H9 (cell line): ENCODE measurements around the gene AFAP1L1. TPM values are rescaled to one million over a fixed set of nuclear protein-coding genes. Genes with fewer than 3 reads are reported as not detected.

Source experiments
- DNase-seq: peaks from one replicate; pipeline ENCODE4 v3.0.0-alpha.2; 2017
- H2AFZ ChIP-seq: one replicate; pipeline ENCODE4 v1.6.1; 2013; ENCODE audit warnings: mild to moderate bottlenecking, low read length, control low read depth, moderate library complexity
- H2AK5ac ChIP-seq: 2 replicates; pipeline ENCODE4 v1.6.1; 2013; ENCODE audit warnings: low read length, control low read depth, mixed read lengths; ENCODE audit not compliant: insufficient read length
- H2BK120ac ChIP-seq: one replicate; pipeline ENCODE4 v1.6.1; 2013; ENCODE audit warnings: low read depth, mild to moderate bottlenecking, low read length, control low read depth, inconsistent platforms; ENCODE audit not compliant: poor library complexity, severe bottlenecking
- H2BK12ac ChIP-seq: 2 replicates; pipeline ENCODE4 v1.6.1; 2013; ENCODE audit warnings: low read length, control low read depth, mixed read lengths, low read depth; ENCODE audit not compliant: insufficient read length
- H2BK15ac ChIP-seq: 2 replicates; pipeline ENCODE4 v1.6.1; 2013; ENCODE audit warnings: low read depth, low read length, control low read depth
- H2BK20ac ChIP-seq: one replicate; pipeline ENCODE4 v1.6.1; 2013; ENCODE audit warnings: low read depth, mild to moderate bottlenecking, low read length, control low read depth, inconsistent platforms; ENCODE audit not compliant: poor library complexity, severe bottlenecking
- H2BK5ac ChIP-seq: 2 replicates; pipeline ENCODE4 v1.6.1; 2013; ENCODE audit warnings: low read length, control low read depth, mixed read lengths; ENCODE audit not compliant: insufficient read length
- H3K14ac ChIP-seq: 2 replicates; pipeline ENCODE4 v1.6.1; 2013; ENCODE audit warnings: low read length, control low read depth; ENCODE audit not compliant: insufficient read depth
- H3K18ac ChIP-seq: 2 replicates; pipeline ENCODE4 v1.6.1; 2013; ENCODE audit warnings: low read depth, mild to moderate bottlenecking, mixed read lengths, low read length, control low read depth; ENCODE audit not compliant: insufficient read length
- H3K23ac ChIP-seq: 2 replicates; pipeline ENCODE4 v1.6.1; 2013; ENCODE audit warnings: low read length, control low read depth, mixed read lengths, low read depth; ENCODE audit not compliant: insufficient read length
- H3K23me2 ChIP-seq: 2 replicates; pipeline ENCODE4 v1.6.1; 2013; ENCODE audit warnings: low read depth, mild to moderate bottlenecking, mixed read lengths, low read length, control low read depth; ENCODE audit not compliant: insufficient read length, poor library complexity, severe bottlenecking
- H3K27ac ChIP-seq: 2 replicates; pipeline ENCODE4 v1.5.1; 2013; ENCODE audit warnings: low read length, control low read depth, mixed read lengths, low read depth; ENCODE audit not compliant: insufficient read length
- H3K27me3 ChIP-seq: 2 replicates; pipeline ENCODE4 v1.6.1; 2013; ENCODE audit warnings: low read length, control low read depth, inconsistent platforms; ENCODE audit not compliant: insufficient read depth
- H3K4ac ChIP-seq: 2 replicates; pipeline ENCODE4 v1.6.1; 2013; ENCODE audit warnings: low read depth, mild to moderate bottlenecking, control low read depth, inconsistent platforms, low read length, moderate library complexity
- H3K4me1 ChIP-seq: 2 replicates; pipeline ENCODE4 v1.6.1; 2013; ENCODE audit warnings: low read length, control low read depth, inconsistent platforms; ENCODE audit not compliant: insufficient read depth
- H3K4me2 ChIP-seq: 2 replicates; pipeline ENCODE4 v1.6.1; 2013; ENCODE audit warnings: low read length, control low read depth, mixed read lengths; ENCODE audit not compliant: insufficient read length, insufficient read depth
- H3K56ac ChIP-seq: 2 replicates; pipeline ENCODE4 v1.6.1; 2013; ENCODE audit warnings: low read depth, mild to moderate bottlenecking, mixed read lengths, low read length, control low read depth; ENCODE audit not compliant: insufficient read length
- H3K79me1 ChIP-seq: 2 replicates; pipeline ENCODE4 v1.6.1; 2013; ENCODE audit warnings: low read depth, mild to moderate bottlenecking, moderate library complexity, low read length, control low read depth, inconsistent platforms; ENCODE audit not compliant: insufficient read depth, poor library complexity, severe bottlenecking
- H3K79me2 ChIP-seq: 2 replicates; pipeline ENCODE4 v1.6.1; 2013; ENCODE audit warnings: low read length, control low read depth, inconsistent platforms; ENCODE audit not compliant: insufficient read depth
- H3K9ac ChIP-seq: 2 replicates; pipeline ENCODE4 v1.6.1; 2013; ENCODE audit warnings: low read length, control low read depth, mixed read lengths; ENCODE audit not compliant: insufficient read length; ENCODE audit errors: extremely low read depth
- H3K9me3 ChIP-seq: one replicate; pipeline ENCODE4 v1.6.1; 2013; ENCODE audit warnings: low read depth, low read length, inconsistent platforms; ENCODE audit not compliant: control insufficient read depth
- H3T11ph ChIP-seq: one replicate; pipeline ENCODE4 v1.6.1; 2013; ENCODE audit warnings: mild to moderate bottlenecking, low read length, control low read depth, inconsistent platforms
- H4K20me1 ChIP-seq: one replicate; pipeline ENCODE4 v1.6.1; 2013; ENCODE audit not compliant: control insufficient read depth, insufficient read length, insufficient read depth
- H4K5ac ChIP-seq: 2 replicates; pipeline ENCODE4 v1.6.1; 2013; ENCODE audit warnings: low read depth, mild to moderate bottlenecking, mixed read lengths, low read length, control low read depth; ENCODE audit not compliant: insufficient read length
- H4K8ac ChIP-seq: replicated peaks from 2 replicates; pipeline ENCODE4 v1.6.1; 2013; ENCODE audit warnings: low read length, control low read depth, mixed read lengths, low read depth; ENCODE audit not compliant: insufficient read length
- H4K91ac ChIP-seq: 2 replicates; pipeline ENCODE4 v1.6.1; 2013; ENCODE audit warnings: low read depth, mild to moderate bottlenecking, moderate library complexity, mixed read lengths, low read length, control low read depth; ENCODE audit not compliant: insufficient read length
- H3K27ac Mint-ChIP-seq, 3 experiments: 2 replicates in 2 of 3; 3 replicates in 1 of 3; pipeline ENCODE4 v1.8.0; 2020 to 2021; ENCODE audit warnings: mixed read lengths in 3 of 3, mild to moderate bottlenecking in 1 of 3, moderate library complexity in 1 of 3
- H3K27me3 Mint-ChIP-seq: 2 replicates; pipeline ENCODE4 v1.8.0; 2021; ENCODE audit warnings: low read depth, mild to moderate bottlenecking, moderate library complexity, mixed read lengths
- H3K36me3 Mint-ChIP-seq, 3 experiments: 2 replicates in 2 of 3; 3 replicates in 1 of 3; pipeline ENCODE4 v1.8.0; 2020 to 2021; ENCODE audit warnings: low read depth in 3 of 3, mixed read lengths in 3 of 3; ENCODE audit not compliant: insufficient read depth in 1 of 3
- H3K4me1 Mint-ChIP-seq, 2 experiments: 2 replicates each; pipeline ENCODE4 v1.8.0; 2020; ENCODE audit warnings: mixed read lengths in 2 of 2
- H3K4me3 Mint-ChIP-seq, 2 experiments: 2 replicates in 1 of 2; 3 replicates in 1 of 2; pipeline ENCODE4 v1.8.0; 2020 to 2021; ENCODE audit warnings: mild to moderate bottlenecking in 2 of 2, mixed read lengths in 2 of 2, moderate library complexity in 1 of 2
- H3K9me3 Mint-ChIP-seq, 2 experiments: 2 replicates in 1 of 2; 3 replicates in 1 of 2; pipeline ENCODE4 v1.8.0; 2020; ENCODE audit warnings: mild to moderate bottlenecking in 2 of 2, mixed read lengths in 2 of 2, moderate library complexity in 1 of 2
- WGBS: extraction: QIAGEN DNeasy Blood & Tissue Kit; methylation state at CpG from one replicate; pipeline ENCODE4 v1.1.7; 2013; ENCODE audit warnings: missing lambda C conversion rate, low lambda C conversion rate, mixed read lengths; ENCODE audit not compliant: insufficient read length; ENCODE audit errors: extremely low coverage; 5-methylcytosine and 5-hydroxymethylcytosine counted together
- total RNA-seq: library from RNA; stranded (reverse); gene quantifications from 2 replicates; pipeline ENCODE4 v1.2.1, GENCODE V29; 2021
- TF ChIP-seq, protein P1 (sequence below): fragments of 200-600 bp; sonication (generic); conservative IDR thresholded peaks from 3 replicates; pipeline ENCODE4 v1.8.0; 2021; ENCODE audit warnings: antibody characterized with exemption, mild to moderate bottlenecking

The AFAP1L1 gene
- total RNA-seq, 1 experiment from 2014 or later = 1.8 TPM

DNA sequence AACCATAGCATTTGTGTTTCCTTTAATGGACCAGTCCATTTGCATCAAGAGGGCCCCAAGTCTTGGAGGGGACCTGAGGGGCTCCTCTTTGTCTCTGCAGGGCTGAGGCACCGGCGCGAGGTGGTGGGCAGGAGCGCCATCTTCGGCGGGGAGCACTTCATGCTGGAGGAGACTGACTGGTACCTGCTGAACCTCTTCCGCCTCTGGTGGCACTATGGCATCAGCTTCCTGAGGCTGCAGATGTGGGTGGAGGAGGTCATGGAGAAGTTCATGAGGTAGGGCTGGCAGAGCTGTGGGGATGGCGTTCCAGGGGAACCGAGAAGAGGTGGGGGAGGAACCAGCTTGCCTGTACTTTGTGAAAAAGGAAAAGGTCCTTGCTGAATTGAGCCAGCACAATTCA is 92.3 kb downstream of the AFAP1L1 start:
- Histone ChIP-seq H4K5ac (no peak overlapping the region), H4K8ac (no peak overlapping the region), H3K4me1 (no peaks in the 10 kb centered on the region), H3K4me2 (no peak overlapping the region), H2BK12ac (no peak overlapping the region), H3K27ac (no peak overlapping the region), H3K79me1 (no peaks in the 10 kb centered on the region), H3K27me3 (no peaks in the 10 kb centered on the region), H3K4ac (no peak overlapping the region), H2AK5ac (no peak overlapping the region), H4K91ac (no peak overlapping the region), H3K56ac (no peak overlapping the region), H3K9me3 (no peaks in the 10 kb centered on the region), H2BK20ac (no peak overlapping the region), H3K23me2 (no peaks in the 10 kb centered on the region), H2BK5ac (no peak overlapping the region), H3K23ac (no peak overlapping the region), H3T11ph (no peak overlapping the region), H2BK15ac (no peak overlapping the region), H4K20me1 (no peaks in the 10 kb centered on the region), H2BK120ac (no peak overlapping the region), H3K79me2 (no peaks in the 10 kb centered on the region), H3K9ac (no peak overlapping the region), H3K14ac (no peak overlapping the region), H2AFZ (no peak overlapping the region), H3K18ac (no peak overlapping the region)
- peaks cover 0 to 21% (median 3%) of the 10 kb centered on the region in 3 experiments; a peak in 5 of 7 replicates for H3K36me3 Mint-ChIP-seq
- WGBS = no CpG with 5 or more reads among the region's 9 CpGs
- H3K4me3 Mint-ChIP-seq = no peak overlapping the region
- TF ChIP-seq, protein P1, sequence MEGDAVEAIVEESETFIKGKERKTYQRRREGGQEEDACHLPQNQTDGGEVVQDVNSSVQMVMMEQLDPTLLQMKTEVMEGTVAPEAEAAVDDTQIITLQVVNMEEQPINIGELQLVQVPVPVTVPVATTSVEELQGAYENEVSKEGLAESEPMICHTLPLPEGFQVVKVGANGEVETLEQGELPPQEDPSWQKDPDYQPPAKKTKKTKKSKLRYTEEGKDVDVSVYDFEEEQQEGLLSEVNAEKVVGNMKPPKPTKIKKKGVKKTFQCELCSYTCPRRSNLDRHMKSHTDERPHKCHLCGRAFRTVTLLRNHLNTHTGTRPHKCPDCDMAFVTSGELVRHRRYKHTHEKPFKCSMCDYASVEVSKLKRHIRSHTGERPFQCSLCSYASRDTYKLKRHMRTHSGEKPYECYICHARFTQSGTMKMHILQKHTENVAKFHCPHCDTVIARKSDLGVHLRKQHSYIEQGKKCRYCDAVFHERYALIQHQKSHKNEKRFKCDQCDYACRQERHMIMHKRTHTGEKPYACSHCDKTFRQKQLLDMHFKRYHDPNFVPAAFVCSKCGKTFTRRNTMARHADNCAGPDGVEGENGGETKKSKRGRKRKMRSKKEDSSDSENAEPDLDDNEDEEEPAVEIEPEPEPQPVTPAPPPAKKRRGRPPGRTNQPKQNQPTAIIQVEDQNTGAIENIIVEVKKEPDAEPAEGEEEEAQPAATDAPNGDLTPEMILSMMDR = no peak
- H3K4me1 Mint-ChIP-seq = peaks cover 10 to 13% of the 10 kb centered on the region in 2 experiments
- no peak overlapping the region for H3K27ac Mint-ChIP-seq
- DNase-seq = no peak
- peaks cover 3% of the 10 kb centered on the region; the same call in 1 of the 2 replicates for H3K27me3 Mint-ChIP-seq
- no peaks in the 10 kb centered on the region for H3K9me3 Mint-ChIP-seq
